K562 (cell line): ENCODE data around the gene GCSH. TPM values are rescaled to one million over a fixed set of nuclear protein-coding genes. Genes with fewer than 3 reads are reported as not detected.

Experiments used
- CBX3 ChIP-seq, 2 experiments: IDR thresholded peaks; 1 replicate in 1 of 2; 2 replicates in 1 of 2; pipeline ENCODE4 v1.6.1; 2012; ENCODE audit warnings: inconsistent platforms in 2 of 2, low read length in 2 of 2, borderline replicate concordance in 1 of 2, control low read depth in 1 of 2
- CTBP1 ChIP-seq: fragments of 450-650 bp; IDR thresholded peaks from 2 replicates; pipeline ENCODE4 v1.6.1; 2016; ENCODE audit warnings: borderline replicate concordance
- DPF2 ChIP-seq: fragments of 450-650 bp; IDR thresholded peaks from 2 replicates; pipeline ENCODE4 v1.6.1; 2016
- EP400 ChIP-seq: fragments of 450-650 bp; IDR thresholded peaks from 2 replicates; pipeline ENCODE4 v1.6.1; 2017; ENCODE audit warnings: antibody characterized with exemption, mild to moderate bottlenecking, moderate library complexity
- GABPA ChIP-seq: fragments of 200-800 bp; sonication (Bioruptor generic); conservative IDR thresholded peaks from 2 replicates; pipeline ENCODE4 v1.6.1; 2016; ENCODE audit warnings: low read depth, missing genetic modification characterization, missing compliant biosample characterization
- JUN ChIP-seq, 2 experiments: sonication (generic) in 1 of 2; formaldehyde crosslinking in 1 of 2; IDR thresholded peaks; 2 replicates each; pipeline versions ENCODE4 v1.6.1 to v1.8.0; 2012 to 2022; ENCODE audit warnings: borderline replicate concordance in 2 of 2, mild to moderate bottlenecking in 2 of 2, improper control_type of control experiment in 1 of 2, low read depth in 1 of 2, low read length in 1 of 2, missing genetic modification reagents in 1 of 2
- PHF8 ChIP-seq: fragments of 200-600 bp; sonication (generic); IDR thresholded peaks from 2 replicates; pipeline ENCODE4 v1.6.1; 2012; ENCODE audit warnings: mixed run types, mild to moderate bottlenecking, inconsistent platforms, low read length, moderate library complexity, borderline replicate concordance
- RBFOX2 ChIP-seq: fragments of 200-400 bp; formaldehyde crosslinking; IDR thresholded peaks from 2 replicates; pipeline ENCODE4 v1.6.1; 2017; ENCODE audit warnings: low read depth, mild to moderate bottlenecking, low read length, moderate library complexity
- RBM22 ChIP-seq: fragments of 200-400 bp; formaldehyde crosslinking; IDR thresholded peaks from 2 replicates; pipeline ENCODE4 v1.6.1; 2018; ENCODE audit warnings: low read length, low read depth; ENCODE audit not compliant: poor library complexity, severe bottlenecking
- SMAD4 ChIP-seq: fragments of 250-450 bp; sonication (Bioruptor Pico); conservative IDR thresholded peaks from 2 replicates; pipeline ENCODE4 v1.8.0; 2021; ENCODE audit warnings: inconsistent platforms, mild to moderate bottlenecking, moderate library complexity
- SP1 ChIP-seq: sonication (generic); formaldehyde crosslinking; IDR thresholded peaks from 2 replicates; pipeline ENCODE4 v1.8.1; 2022; ENCODE audit warnings: mild to moderate bottlenecking, missing genetic modification reagents
- ZNF165 ChIP-seq: fragments of 250-450 bp; sonication (Bioruptor Pico); IDR thresholded peaks from 2 replicates; pipeline ENCODE4 v1.4.0; 2020; ENCODE audit warnings: borderline replicate concordance
- ZNF384 ChIP-seq: IDR thresholded peaks from 2 replicates; pipeline ENCODE4 v1.6.1; 2012; ENCODE audit warnings: low read depth, low read length, improper control_type of control experiment
- ZSCAN29 ChIP-seq: fragments of 450-650 bp; IDR thresholded peaks from 2 replicates; pipeline ENCODE4 v1.6.1; 2017
- polyA plus RNA-seq, 8 experiments: library from polyadenylated mRNA; depleted of rRNA in 4 of 8; stranded (reverse) in 5 of 8; unstranded in 3 of 8; fragments of >200 nt; fragmentation: Nextera tagmentation in 2 of 8; fragmentation: Illumina TruSeq in 1 of 8; extraction: Ambion mirVana in 2 of 8; extraction: Trizol in 1 of 8; gene quantifications; 2 replicates each; pipeline versions ENCODE4 v1.2.1 to v1.2.3, GENCODE V29; 2011 to 2014; ENCODE audit warnings: inconsistent platforms in 1 of 8, missing spikeins in 1 of 8
- total RNA-seq, 7 experiments: library from RNA; depleted of rRNA in 6 of 7; stranded (reverse); fragments of >200 nt in 6 of 7; fragmentation: Illumina TruSeq in 2 of 7; extraction: Trizol in 2 of 7; gene quantifications; 2 replicates each; pipeline versions ENCODE4 v1.2.1 to v1.2.3, GENCODE V29; 2011 to 2021; ENCODE audit warnings: low replicate concordance in 1 of 7
- TF ChIP-seq, protein P1 (sequence below): fragments of 450-650 bp; IDR thresholded peaks from 2 replicates; pipeline ENCODE4 v1.6.1; 2017; ENCODE audit warnings: antibody characterized with exemption, mild to moderate bottlenecking
- TF ChIP-seq, protein P2 (sequence below): sonication (generic); formaldehyde crosslinking; IDR thresholded peaks from 2 replicates; pipeline ENCODE4 v1.8.1; 2023; ENCODE audit warnings: mild to moderate bottlenecking, missing genetic modification reagents
- TF ChIP-seq, protein P3 (sequence below), 2 experiments: IDR thresholded peaks; 2 replicates each; pipeline ENCODE4 v1.6.1; 2011; ENCODE audit warnings: borderline replicate concordance in 1 of 2, control low read depth in 1 of 2, low read depth in 1 of 2, low read length in 1 of 2, mild to moderate bottlenecking in 1 of 2, mixed read lengths in 1 of 2, moderate library complexity in 1 of 2; ENCODE audit not compliant: insufficient read depth in 1 of 2, insufficient read length in 1 of 2, poor library complexity in 1 of 2, severe bottlenecking in 1 of 2; ENCODE audit errors: extremely low read depth in 1 of 2
- TF ChIP-seq, protein P4 (sequence below): conservative IDR thresholded peaks from 2 replicates; pipeline ENCODE4 v1.6.1; 2011; ENCODE audit warnings: low read depth, mild to moderate bottlenecking, low read length; ENCODE audit not compliant: control insufficient read depth

The GCSH gene
- total and polyA plus RNA-seq, 9 of the 15 experiments (the other 6 are each of a cell fraction or from before 2014, with no cell fraction given): 35.0 to 121 (median 89.0) TPM

DNA sequence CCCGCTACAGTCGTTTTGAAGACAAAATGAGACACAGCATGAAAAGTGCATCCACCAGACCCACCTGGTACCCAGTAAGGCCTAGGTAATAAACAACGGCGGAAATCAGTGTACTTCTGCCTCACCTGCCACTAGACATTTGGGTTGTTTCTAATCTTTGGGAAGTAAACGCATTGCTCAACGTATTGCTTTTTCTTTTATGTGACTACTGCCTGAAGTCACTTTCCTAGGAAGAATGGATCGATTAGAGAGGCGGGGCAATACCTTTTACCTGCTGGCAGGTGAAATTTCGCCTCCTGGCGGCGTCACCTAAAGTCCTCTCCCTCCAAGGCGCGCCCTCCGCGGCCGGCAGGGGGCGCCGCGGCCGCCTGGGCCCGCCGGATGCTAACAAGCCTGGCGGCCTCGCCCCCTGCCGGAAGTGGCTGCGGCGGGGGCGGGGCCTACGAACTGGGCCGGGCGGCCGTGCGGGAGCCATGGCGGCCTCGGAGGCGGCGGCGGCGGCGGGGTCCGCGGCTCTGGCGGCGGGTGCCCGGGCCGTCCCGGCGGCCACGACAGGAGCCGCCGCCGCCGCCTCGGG, 60.7 kb downstream of the GCSH start, which contains the start of gene ATMIN (continued):
- TF ChIP-seq, protein P1, sequence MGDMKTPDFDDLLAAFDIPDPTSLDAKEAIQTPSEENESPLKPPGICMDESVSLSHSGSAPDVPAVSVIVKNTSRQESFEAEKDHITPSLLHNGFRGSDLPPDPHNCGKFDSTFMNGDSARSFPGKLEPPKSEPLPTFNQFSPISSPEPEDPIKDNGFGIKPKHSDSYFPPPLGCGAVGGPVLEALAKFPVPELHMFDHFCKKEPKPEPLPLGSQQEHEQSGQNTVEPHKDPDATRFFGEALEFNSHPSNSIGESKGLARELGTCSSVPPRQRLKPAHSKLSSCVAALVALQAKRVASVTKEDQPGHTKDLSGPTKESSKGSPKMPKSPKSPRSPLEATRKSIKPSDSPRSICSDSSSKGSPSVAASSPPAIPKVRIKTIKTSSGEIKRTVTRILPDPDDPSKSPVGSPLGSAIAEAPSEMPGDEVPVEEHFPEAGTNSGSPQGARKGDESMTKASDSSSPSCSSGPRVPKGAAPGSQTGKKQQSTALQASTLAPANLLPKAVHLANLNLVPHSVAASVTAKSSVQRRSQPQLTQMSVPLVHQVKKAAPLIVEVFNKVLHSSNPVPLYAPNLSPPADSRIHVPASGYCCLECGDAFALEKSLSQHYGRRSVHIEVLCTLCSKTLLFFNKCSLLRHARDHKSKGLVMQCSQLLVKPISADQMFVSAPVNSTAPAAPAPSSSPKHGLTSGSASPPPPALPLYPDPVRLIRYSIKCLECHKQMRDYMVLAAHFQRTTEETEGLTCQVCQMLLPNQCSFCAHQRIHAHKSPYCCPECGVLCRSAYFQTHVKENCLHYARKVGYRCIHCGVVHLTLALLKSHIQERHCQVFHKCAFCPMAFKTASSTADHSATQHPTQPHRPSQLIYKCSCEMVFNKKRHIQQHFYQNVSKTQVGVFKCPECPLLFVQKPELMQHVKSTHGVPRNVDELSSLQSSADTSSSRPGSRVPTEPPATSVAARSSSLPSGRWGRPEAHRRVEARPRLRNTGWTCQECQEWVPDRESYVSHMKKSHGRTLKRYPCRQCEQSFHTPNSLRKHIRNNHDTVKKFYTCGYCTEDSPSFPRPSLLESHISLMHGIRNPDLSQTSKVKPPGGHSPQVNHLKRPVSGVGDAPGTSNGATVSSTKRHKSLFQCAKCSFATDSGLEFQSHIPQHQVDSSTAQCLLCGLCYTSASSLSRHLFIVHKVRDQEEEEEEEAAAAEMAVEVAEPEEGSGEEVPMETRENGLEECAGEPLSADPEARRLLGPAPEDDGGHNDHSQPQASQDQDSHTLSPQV: peak; percentile 70; the same call in 1 of the 2 replicates
- TF ChIP-seq SP1 (CRISPR knock-in tag): peak; percentile 41; the same call in 1 of the 2 replicates
- TF ChIP-seq, protein P2, sequence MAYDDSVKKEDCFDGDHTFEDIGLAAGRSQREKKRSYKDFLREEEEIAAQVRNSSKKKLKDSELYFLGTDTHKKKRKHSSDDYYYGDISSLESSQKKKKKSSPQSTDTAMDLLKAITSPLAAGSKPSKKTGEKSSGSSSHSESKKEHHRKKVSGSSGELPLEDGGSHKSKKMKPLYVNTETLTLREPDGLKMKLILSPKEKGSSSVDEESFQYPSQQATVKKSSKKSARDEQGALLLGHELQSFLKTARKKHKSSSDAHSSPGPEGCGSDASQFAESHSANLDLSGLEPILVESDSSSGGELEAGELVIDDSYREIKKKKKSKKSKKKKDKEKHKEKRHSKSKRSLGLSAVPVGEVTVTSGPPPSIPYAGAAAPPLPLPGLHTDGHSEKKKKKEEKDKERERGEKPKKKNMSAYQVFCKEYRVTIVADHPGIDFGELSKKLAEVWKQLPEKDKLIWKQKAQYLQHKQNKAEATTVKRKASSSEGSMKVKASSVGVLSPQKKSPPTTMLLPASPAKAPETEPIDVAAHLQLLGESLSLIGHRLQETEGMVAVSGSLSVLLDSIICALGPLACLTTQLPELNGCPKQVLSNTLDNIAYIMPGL (CRISPR knock-in tag): peak; percentile 67; the same call in 1 of the 2 replicates
- no peak for TF ChIP-seq PHF8
- TF ChIP-seq, protein P3, sequence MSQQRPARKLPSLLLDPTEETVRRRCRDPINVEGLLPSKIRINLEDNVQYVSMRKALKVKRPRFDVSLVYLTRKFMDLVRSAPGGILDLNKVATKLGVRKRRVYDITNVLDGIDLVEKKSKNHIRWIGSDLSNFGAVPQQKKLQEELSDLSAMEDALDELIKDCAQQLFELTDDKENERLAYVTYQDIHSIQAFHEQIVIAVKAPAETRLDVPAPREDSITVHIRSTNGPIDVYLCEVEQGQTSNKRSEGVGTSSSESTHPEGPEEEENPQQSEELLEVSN (IDR thresholded peaks at IDR 0.05; ENCODE audit: borderline replicate concordance in 1 of 2, extremely low read depth in 1 of 2, insufficient read depth in 1 of 2, insufficient read length in 1 of 2, low read depth in 1 of 2, low read length in 1 of 2, poor library complexity in 1 of 2, severe bottlenecking in 1 of 2): peak in 1 of 2 experiments; percentile 60
- peak; percentile 46 for TF ChIP-seq RBM22
- TF ChIP-seq GABPA (tag): peak; percentile 94
- peak; percentile 28; the same call in 1 of the 2 replicates for TF ChIP-seq ZNF384
- 0 out of 2 replicates have a peak, but pooled peaks have one; percentile 15 for TF ChIP-seq JUN (IDR thresholded peaks at IDR 0.05; ENCODE audit: borderline replicate concordance, low read depth, low read length)
- TF ChIP-seq JUN (CRISPR knock-in tag; IDR thresholded peaks at IDR 0.05; ENCODE audit: borderline replicate concordance): 0 out of 2 replicates have a peak, but pooled peaks have one; percentile 52
- 0 out of 2 replicates have a peak, but pooled peaks have one; percentile 16 for TF ChIP-seq ZSCAN29
- TF ChIP-seq ZNF165: no peak
- TF ChIP-seq, protein P4, sequence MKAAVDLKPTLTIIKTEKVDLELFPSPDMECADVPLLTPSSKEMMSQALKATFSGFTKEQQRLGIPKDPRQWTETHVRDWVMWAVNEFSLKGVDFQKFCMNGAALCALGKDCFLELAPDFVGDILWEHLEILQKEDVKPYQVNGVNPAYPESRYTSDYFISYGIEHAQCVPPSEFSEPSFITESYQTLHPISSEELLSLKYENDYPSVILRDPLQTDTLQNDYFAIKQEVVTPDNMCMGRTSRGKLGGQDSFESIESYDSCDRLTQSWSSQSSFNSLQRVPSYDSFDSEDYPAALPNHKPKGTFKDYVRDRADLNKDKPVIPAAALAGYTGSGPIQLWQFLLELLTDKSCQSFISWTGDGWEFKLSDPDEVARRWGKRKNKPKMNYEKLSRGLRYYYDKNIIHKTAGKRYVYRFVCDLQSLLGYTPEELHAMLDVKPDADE: peak; percentile 57; the same call in 1 of the 2 replicates
- peak in 1 of 2 experiments; percentile 51; a peak in 1 of 3 replicates for TF ChIP-seq CBX3 (IDR thresholded peaks at IDR 0.05; ENCODE audit: borderline replicate concordance in 1 of 2, low read length in 2 of 2)
- peak; percentile 66 for TF ChIP-seq RBFOX2
- 0 out of 2 replicates have a peak, but pooled peaks have one; percentile 24 for TF ChIP-seq DPF2
- peak; percentile 80; the same call in 1 of the 2 replicates for TF ChIP-seq SMAD4
- TF ChIP-seq CTBP1: peak; percentile 90
- TF ChIP-seq EP400: peak; percentile 22; the same call in 1 of the 2 replicates
